ENCODE measurements around the gene DYNLL2.
A peak's percentile ranks its signal among the peaks of the same experiment; 100 is the strongest.
"Not testable (repeated sequence)": the region's sequence is repeated elsewhere in the genome, so short reads cannot be mapped to it uniquely, and the experiment has no call there.

The DYNLL2 gene

GRCh38 chr17:58121925-58122324 lies 38.7 kb downstream of the DYNLL2 start:
- Histone ChIP-seq H3K36me3 (ENCODE audit: low read depth) (no peaks in the 10 kb centered on the region), H3K27ac (ENCODE audit: poor library complexity, severe bottlenecking) (no peak overlapping the region), H3K4me3 (ENCODE audit: severe bottlenecking) (no peak overlapping the region), H3K27me3 (ENCODE audit: insufficient read depth, poor library complexity, severe bottlenecking) (peaks cover 29% of the 10 kb centered on the region), H3K9me3 (ENCODE audit: severe bottlenecking) (no peaks in the 10 kb centered on the region), H3K4me1 (ENCODE audit: insufficient read depth, poor library complexity, severe bottlenecking) (no peaks in the 10 kb centered on the region)
- DNase-seq (ENCODE audit: low spot score) (no peak), ATAC-seq (ENCODE audit: low read depth) (peak; percentile 59; the same call in 2 of the 3 replicates)
- TF ChIP-seq, protein P1, sequence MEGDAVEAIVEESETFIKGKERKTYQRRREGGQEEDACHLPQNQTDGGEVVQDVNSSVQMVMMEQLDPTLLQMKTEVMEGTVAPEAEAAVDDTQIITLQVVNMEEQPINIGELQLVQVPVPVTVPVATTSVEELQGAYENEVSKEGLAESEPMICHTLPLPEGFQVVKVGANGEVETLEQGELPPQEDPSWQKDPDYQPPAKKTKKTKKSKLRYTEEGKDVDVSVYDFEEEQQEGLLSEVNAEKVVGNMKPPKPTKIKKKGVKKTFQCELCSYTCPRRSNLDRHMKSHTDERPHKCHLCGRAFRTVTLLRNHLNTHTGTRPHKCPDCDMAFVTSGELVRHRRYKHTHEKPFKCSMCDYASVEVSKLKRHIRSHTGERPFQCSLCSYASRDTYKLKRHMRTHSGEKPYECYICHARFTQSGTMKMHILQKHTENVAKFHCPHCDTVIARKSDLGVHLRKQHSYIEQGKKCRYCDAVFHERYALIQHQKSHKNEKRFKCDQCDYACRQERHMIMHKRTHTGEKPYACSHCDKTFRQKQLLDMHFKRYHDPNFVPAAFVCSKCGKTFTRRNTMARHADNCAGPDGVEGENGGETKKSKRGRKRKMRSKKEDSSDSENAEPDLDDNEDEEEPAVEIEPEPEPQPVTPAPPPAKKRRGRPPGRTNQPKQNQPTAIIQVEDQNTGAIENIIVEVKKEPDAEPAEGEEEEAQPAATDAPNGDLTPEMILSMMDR (IDR thresholded peaks at IDR 0.05; ENCODE audit: poor library complexity, severe bottlenecking): peak; percentile 62

DNA sequence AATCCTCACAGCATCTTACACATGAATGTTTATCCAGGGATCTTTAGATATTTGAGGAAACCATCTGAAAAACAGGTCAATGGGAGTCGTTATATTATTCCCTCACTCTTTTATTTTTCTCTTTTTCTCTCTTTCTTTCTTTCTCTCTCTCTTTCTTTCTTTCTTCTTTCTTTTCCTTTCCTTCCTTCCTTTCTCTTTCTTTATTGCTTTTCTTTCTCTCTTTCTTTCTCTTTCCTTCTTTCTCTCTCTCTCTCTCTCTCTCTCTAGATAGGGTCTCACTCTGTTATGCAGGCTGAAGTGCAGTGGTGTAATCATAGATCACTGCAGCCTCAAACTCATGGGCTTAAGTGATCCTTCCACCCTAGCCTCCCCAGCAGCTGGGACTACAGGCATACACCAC lies 44.6 kb downstream of the DYNLL2 start:
- no peak for DNase-seq (ENCODE audit: low spot score)
- Histone ChIP-seq H3K9me3 (ENCODE audit: severe bottlenecking) (no peaks in the 10 kb centered on the region), H3K36me3 (ENCODE audit: low read depth) (no peaks in the 10 kb centered on the region), H3K27me3 (ENCODE audit: insufficient read depth, poor library complexity, severe bottlenecking) (peaks cover 59% of the 10 kb centered on the region), H3K4me1 (ENCODE audit: insufficient read depth, poor library complexity, severe bottlenecking) (no peaks in the 10 kb centered on the region), H3K4me3 (ENCODE audit: severe bottlenecking) (no peak overlapping the region), H3K27ac (ENCODE audit: poor library complexity, severe bottlenecking) (no peak overlapping the region)
- ATAC-seq (ENCODE audit: low read depth): no peak
- TF ChIP-seq, protein P1 (IDR thresholded peaks at IDR 0.05; ENCODE audit: poor library complexity, severe bottlenecking): no peak

DNA sequence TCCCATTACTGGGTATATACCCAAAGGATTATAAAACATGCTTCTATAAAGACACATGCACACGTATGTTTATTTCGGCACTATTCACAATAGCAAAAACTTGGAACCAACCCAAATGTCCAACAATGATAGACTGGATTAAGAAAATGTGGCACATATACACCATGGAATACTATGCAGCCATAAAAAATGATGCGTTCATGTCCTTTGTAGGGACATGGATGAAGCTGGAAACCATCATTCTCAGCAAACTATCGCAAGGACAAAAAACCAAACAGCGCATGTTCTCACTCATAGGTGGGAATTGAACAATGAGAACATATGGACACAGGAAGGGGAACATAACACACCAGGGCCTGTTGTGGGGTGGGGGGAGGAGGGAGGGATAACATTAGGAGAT lies 49.5 kb downstream of the DYNLL2 start:
- ATAC-seq (ENCODE audit: low read depth); DNase-seq (ENCODE audit: low spot score); H3K4me3 ChIP-seq (ENCODE audit: severe bottlenecking); H3K9me3 ChIP-seq (ENCODE audit: severe bottlenecking); H3K27ac ChIP-seq (ENCODE audit: poor library complexity, severe bottlenecking); H3K36me3 ChIP-seq (ENCODE audit: low read depth); H3K4me1 ChIP-seq (ENCODE audit: insufficient read depth, poor library complexity, severe bottlenecking): not testable (repeated sequence)
- peaks cover 46% of the 10 kb centered on the region for H3K27me3 ChIP-seq (ENCODE audit: insufficient read depth, poor library complexity, severe bottlenecking)

- peak; percentile 75 for ATAC-seq (ENCODE audit: low read depth)
- no peaks in the 10 kb centered on the region for H3K9me3 ChIP-seq (ENCODE audit: severe bottlenecking)
These were observed 53.6 kb downstream of the DYNLL2 start for GRCh38 chr17:58136669-58137279.

DNA sequence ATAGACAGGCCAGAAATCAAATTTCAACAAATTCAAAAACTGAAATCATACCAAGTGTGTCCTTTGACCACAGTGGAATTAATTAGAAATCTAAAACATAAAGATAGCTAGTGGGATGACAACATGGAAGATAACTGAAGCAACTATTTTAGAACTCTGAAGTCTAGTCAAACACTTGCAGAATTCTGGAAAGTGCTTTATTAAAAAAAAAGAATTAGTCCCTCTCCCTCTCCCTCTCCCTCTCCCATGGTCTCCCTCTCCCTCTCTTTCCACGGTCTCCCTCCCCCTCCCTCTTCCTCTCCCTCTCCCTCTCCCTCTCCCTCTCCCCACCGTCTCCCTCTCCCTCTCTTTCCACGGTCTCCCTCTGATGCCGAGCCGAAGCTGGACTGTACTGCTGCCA lies 58.3 kb downstream of the DYNLL2 start:
- ATAC-seq (ENCODE audit: low read depth) (no peak), DNase-seq (ENCODE audit: low spot score) (no peak)
- H3K4me3 ChIP-seq (ENCODE audit: severe bottlenecking): no peak overlapping the region
- no peaks in the 10 kb centered on the region for H3K36me3 ChIP-seq (ENCODE audit: low read depth)
- peaks cover 2% of the 10 kb centered on the region for H3K9me3 ChIP-seq (ENCODE audit: severe bottlenecking)
- H3K27me3 ChIP-seq (ENCODE audit: insufficient read depth, poor library complexity, severe bottlenecking): peaks cover 46% of the 10 kb centered on the region
- H3K4me1 ChIP-seq (ENCODE audit: insufficient read depth, poor library complexity, severe bottlenecking): no peaks in the 10 kb centered on the region
- TF ChIP-seq, protein P1 (IDR thresholded peaks at IDR 0.05; ENCODE audit: poor library complexity, severe bottlenecking): no peak
- H3K27ac ChIP-seq (ENCODE audit: poor library complexity, severe bottlenecking): no peak overlapping the region

More at GRCh38 chr17:58136669-58137279, 53.6 kb downstream of the DYNLL2 start:
- no peak overlapping the region for H3K27ac ChIP-seq (ENCODE audit: poor library complexity, severe bottlenecking)
- no peak for DNase-seq (ENCODE audit: low spot score)
- H3K27me3 ChIP-seq (ENCODE audit: insufficient read depth, poor library complexity, severe bottlenecking): peaks cover 51% of the 10 kb centered on the region
- no peaks in the 10 kb centered on the region for H3K4me1 ChIP-seq (ENCODE audit: insufficient read depth, poor library complexity, severe bottlenecking)
- no peaks in the 10 kb centered on the region for H3K36me3 ChIP-seq (ENCODE audit: low read depth)
- no peak overlapping the region for H3K4me3 ChIP-seq (ENCODE audit: severe bottlenecking)
- TF ChIP-seq, protein P1 (IDR thresholded peaks at IDR 0.05; ENCODE audit: poor library complexity, severe bottlenecking): peak; percentile 80

- not testable (repeated sequence) for H3K4me1 ChIP-seq (ENCODE audit: insufficient read depth, poor library complexity, severe bottlenecking); H3K9me3 ChIP-seq (ENCODE audit: severe bottlenecking); H3K36me3 ChIP-seq (ENCODE audit: low read depth); ATAC-seq (ENCODE audit: low read depth); DNase-seq (ENCODE audit: low spot score); H3K4me3 ChIP-seq (ENCODE audit: severe bottlenecking); H3K27ac ChIP-seq (ENCODE audit: poor library complexity, severe bottlenecking)
- H3K27me3 ChIP-seq (ENCODE audit: insufficient read depth, poor library complexity, severe bottlenecking): peaks cover 45% of the 10 kb centered on the region
These were observed 60.1 kb downstream of the DYNLL2 start for GRCh38 chr17:58143335-58143734.
